Activated T-cell treated with anti-CD3 and anti-CD28 coated beads, Interleukin-2, amount 50 U/mL, for 4 hours (primary cell): ENCODE measurements around the gene PDGFD. TPM values are rescaled to one million over a fixed set of nuclear protein-coding genes. Genes with fewer than 3 reads are reported as not detected.

Experiments
- ATAC-seq, 2 donors: fragments of 200-7000 bp; cut with Tn5 transposase; one replicate each; pipeline ENCODE4 v1.10.0; 2021
- DNase-seq: peaks from one replicate; pipeline ENCODE4 v3.0.0-alpha.2; 2020
- H3K27me3 Mint-ChIP-seq: one replicate; pipeline ENCODE4 v1.8.0; 2021; ENCODE audit warnings: low read depth, mixed read lengths
- H3K36me3 Mint-ChIP-seq: one replicate; pipeline ENCODE4 v1.8.0; 2022; ENCODE audit warnings: mixed read lengths; ENCODE audit not compliant: insufficient read depth
- H3K4me1 Mint-ChIP-seq: one replicate; pipeline ENCODE4 v1.8.0; 2021; ENCODE audit warnings: low read depth, mixed read lengths
- H3K4me3 Mint-ChIP-seq: one replicate; pipeline ENCODE4 v1.8.0; 2021; ENCODE audit warnings: mild to moderate bottlenecking, moderate library complexity, mixed read lengths
- H3K9me3 Mint-ChIP-seq: one replicate; pipeline ENCODE4 v1.8.0; 2021; ENCODE audit warnings: mixed read lengths
- total RNA-seq, 3 donors: library from RNA; stranded (reverse); gene quantifications; one replicate each; pipeline ENCODE4 v1.2.1, GENCODE V29; 2021

Gene PDGFD
- total RNA-seq, 3 donors from 2014 or later, result 0.05 to 0.16 (median 0.10) TPM

DNA sequence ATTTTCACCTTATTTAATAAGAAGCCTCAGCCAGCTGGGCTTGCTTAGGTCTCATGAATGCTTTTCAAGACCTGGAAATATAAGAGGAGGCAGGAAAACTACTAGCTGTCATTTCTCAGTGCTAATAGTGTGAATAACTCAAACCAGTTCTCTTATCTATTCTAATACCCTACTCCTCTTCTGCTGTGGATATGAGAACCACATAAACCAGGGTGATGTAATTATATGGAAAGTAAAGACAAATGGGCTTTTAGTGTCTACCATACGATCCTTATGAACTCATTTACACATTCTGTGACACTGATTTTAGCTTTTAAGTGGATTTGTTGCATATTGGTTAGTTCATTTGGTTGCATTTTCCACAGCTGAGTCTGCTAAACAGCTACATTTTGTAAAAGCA lies 8.6 kb downstream of the PDGFD start:
- Mint-ChIP-seq H3K4me1 (peaks cover 3% of the 10 kb centered on the region), H3K36me3 (no peaks in the 10 kb centered on the region), H3K4me3 (no peak overlapping the region), H3K27me3 (peaks cover 1% of the 10 kb centered on the region), H3K9me3 (no peaks in the 10 kb centered on the region)
- ATAC-seq, result no peak
- DNase-seq, result no peak

DNA sequence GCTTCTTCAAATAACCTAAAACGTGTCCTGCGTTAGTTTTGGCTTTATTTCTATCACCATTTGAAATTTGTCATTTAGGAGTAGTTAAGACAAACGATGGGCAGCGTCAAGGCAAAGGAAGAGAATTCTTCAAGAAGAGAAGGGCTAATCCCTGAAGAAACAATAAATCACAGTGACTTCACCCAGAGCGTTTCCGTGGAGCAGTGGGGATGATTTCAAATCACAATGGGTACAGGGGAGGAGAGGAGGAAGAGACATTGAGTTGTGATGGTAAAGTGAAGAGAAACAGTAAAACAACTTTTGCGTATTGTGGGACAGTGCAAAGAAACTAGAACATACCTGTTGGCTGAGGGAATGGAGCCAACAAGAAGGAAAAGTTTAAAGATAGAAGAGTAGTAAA lies 9.7 kb downstream of the PDGFD start:
- Mint-ChIP-seq H3K36me3 (no peaks in the 10 kb centered on the region), H3K9me3 (no peaks in the 10 kb centered on the region), H3K27me3 (peaks cover 1% of the 10 kb centered on the region), H3K4me1 (peaks cover 3% of the 10 kb centered on the region), H3K4me3 (no peak overlapping the region)
- ATAC-seq, result no peak
- DNase-seq, result no peak

DNA sequence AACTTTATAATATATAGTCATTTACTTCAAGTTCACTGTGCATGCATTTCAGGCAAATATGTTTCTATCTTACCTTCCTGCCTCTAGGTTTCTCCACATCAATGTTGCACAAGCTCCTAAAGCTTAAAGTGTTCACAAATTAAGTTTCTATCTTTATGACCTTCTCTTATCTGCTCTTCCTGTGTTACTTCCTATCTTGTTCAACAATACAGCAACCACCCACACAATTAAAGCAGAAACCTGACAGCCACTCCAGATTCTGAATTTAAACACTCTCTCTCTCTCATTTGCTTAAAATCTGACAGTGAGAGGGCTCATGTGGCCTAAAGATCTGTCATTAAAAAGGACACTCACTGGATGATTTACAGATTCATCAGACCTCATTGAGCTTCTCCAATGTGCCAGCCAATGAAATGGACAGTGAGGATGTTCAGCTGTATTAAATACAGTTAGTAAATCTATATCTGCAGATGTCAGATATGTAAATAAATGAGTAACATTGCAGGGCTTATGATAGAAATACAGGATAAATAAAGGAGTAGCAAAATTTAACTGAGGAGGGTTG lies 10.9 kb downstream of the PDGFD start:
- H3K9me3 Mint-ChIP-seq, result no peaks in the 10 kb centered on the region
- DNase-seq, result no peak

DNA sequence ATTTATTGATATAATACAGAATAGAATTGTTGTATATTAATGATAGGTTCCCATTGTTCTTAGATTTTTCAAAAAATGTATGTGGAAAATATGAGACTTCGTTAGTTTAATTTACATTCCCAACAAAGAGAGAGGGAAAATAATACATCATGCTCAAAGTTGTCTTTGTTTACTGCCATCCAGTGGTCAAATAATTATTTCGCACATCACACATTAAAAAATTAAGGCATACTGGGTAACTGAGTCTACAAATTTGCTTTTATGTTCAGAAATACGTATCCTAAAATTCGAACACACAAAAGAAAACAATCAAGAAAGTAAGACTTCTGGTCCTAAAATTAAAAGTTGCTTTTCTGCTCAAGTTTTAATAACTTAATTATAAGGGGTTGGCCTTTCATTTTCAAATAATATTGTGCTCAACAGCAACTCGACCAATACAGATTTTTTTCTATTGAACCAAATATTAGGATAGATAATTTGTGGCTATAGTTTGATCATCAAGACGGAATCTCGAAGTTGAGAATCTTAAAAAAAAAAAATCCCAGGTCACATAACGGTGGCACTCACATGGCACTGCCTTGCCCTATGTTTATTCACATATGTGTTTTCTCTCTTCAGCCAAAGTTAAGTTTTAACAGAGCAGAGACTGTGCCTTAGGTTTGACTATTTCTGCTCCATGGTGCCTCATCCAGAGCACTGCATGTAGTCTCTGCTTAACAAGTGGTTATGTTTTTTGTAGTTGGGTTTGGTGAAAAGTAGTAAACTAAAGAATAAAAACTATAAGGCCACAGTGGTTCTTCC lies 12.3 kb downstream of the PDGFD start:
- ATAC-seq (no peak), DNase-seq (no peak)
- H3K27me3 Mint-ChIP-seq, result peaks cover 1% of the 10 kb centered on the region

More for the DNA sequence above, 10.9 kb downstream of the PDGFD start:
- ATAC-seq, result no peak
- H3K4me3 Mint-ChIP-seq, result no peak overlapping the region
- H3K27me3 Mint-ChIP-seq, result peaks cover 1% of the 10 kb centered on the region
- peaks cover 3% of the 10 kb centered on the region for H3K4me1 Mint-ChIP-seq
- no peaks in the 10 kb centered on the region for H3K36me3 Mint-ChIP-seq

DNA sequence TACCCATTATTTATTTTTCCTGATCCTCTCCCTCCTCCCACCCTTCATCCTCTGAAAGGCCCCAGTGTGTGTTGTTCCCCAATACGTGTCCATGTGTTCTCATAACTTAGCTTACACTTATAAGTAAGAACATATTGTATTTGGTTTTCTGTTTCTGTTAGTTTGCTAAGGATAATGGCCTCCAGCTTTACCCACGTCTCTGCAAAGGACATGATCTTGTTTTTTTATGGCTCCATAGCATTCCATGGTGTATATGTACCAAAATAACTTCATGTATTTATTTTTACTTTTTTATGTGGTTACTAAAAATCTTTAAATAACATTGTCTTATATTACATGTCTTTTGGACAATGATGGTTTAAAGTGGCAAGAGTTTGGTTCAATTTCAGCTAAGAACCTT lies 15.2 kb downstream of the PDGFD start:
- Mint-ChIP-seq H3K36me3 (no peaks in the 10 kb centered on the region), H3K9me3 (no peaks in the 10 kb centered on the region), H3K4me1 (peaks cover 3% of the 10 kb centered on the region), H3K27me3 (no peaks in the 10 kb centered on the region), H3K4me3 (no peak overlapping the region)
- DNase-seq, result no peak
- no peak for ATAC-seq

More for the DNA sequence above, 12.3 kb downstream of the PDGFD start:
- H3K4me3 Mint-ChIP-seq, result no peak overlapping the region
- H3K36me3 Mint-ChIP-seq, result no peaks in the 10 kb centered on the region
- H3K9me3 Mint-ChIP-seq, result no peaks in the 10 kb centered on the region
- peaks cover 3% of the 10 kb centered on the region for H3K4me1 Mint-ChIP-seq

DNA sequence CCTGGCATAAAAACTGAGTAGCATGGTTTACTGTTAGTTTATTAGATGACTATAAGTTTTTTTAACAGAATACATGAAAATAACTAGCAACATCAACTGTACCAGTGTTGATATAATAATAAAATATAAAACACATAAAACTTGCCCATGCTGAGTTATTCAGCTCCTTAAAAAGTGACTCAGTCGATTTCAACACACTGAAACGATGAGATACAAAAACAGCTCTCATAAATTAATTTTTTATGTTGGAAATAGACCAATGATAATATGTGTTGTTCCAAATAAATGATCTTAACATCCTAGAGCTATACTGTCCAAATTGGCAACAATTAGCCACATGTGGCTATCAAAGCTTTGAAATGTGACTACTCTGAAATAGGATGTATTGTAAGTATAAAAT lies 15.9 kb downstream of the PDGFD start:
- H3K4me1 Mint-ChIP-seq, result peaks cover under 1% of the 10 kb centered on the region
- no peak for ATAC-seq

DNA sequence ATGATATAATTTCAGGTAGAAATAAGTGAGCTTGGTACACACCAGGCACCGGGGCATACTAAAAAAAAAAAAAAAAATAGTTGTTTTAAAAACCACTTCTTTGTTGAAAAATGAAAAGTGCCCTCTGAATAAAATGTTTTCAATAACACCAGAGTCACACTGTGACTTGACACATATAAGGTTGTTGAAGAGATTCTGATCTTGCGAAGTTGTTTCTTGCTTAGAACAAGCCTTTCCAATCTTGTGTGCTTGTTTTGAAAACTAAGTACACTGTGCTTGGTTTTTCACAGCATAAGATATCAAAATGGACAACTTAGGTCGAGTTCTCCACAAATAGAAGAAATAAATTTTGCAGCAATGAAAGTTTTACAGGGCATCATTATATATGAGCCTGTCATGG lies 17.0 kb downstream of the PDGFD start:
- no peaks in the 10 kb centered on the region for H3K4me1 Mint-ChIP-seq
- H3K36me3 Mint-ChIP-seq, result no peaks in the 10 kb centered on the region
- H3K9me3 Mint-ChIP-seq, result no peaks in the 10 kb centered on the region
- H3K4me3 Mint-ChIP-seq, result no peak overlapping the region
- H3K27me3 Mint-ChIP-seq, result no peaks in the 10 kb centered on the region
- ATAC-seq (no peak), DNase-seq (no peak)

More for the DNA sequence above, 15.9 kb downstream of the PDGFD start:
- H3K9me3 Mint-ChIP-seq, result no peaks in the 10 kb centered on the region
- no peak for DNase-seq
- H3K27me3 Mint-ChIP-seq, result no peaks in the 10 kb centered on the region
- H3K36me3 Mint-ChIP-seq, result no peaks in the 10 kb centered on the region
- H3K4me3 Mint-ChIP-seq, result no peak overlapping the region

DNA sequence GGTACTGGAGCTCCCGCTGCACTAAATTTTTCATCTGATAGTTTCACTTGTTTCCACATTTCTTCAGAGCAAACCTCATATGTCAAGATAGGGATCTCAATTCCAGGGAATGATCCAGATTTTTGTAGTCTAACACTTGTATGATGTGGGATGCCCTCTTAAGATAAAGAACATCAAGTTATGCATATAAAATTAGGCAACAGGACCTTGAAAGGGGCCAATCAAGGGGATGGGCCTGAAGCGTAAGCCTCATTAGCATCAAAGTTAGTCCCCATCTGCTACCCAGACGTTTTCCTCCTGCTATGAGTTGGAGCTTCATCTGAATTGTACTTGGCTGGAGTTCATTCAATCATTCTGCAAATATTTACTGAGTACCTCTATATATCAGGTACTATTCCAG lies 17.5 kb downstream of the PDGFD start:
- no peak for DNase-seq
- H3K27me3 Mint-ChIP-seq, result no peaks in the 10 kb centered on the region
- no peak overlapping the region for H3K4me3 Mint-ChIP-seq
- H3K36me3 Mint-ChIP-seq, result no peaks in the 10 kb centered on the region
- no peak for ATAC-seq
- no peaks in the 10 kb centered on the region for H3K4me1 Mint-ChIP-seq
- H3K9me3 Mint-ChIP-seq, result no peaks in the 10 kb centered on the region

DNA sequence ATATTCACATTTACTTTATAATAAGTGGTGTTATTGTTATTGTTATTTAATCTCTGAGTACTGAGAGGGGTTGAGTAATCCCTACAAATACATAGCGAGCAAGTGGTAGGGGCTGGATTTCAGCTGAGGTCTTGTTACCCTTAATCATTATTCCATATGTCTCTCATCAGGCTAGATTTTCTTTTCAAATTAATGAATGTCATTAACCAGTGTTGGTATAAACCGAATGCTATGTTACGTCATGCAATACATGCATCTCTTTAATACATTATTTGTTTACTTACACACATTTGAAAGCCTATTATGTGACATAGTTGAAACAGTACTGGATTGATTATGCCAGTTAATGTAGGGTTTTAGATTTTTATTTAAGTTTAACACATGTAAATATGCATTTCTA lies 18.9 kb downstream of the PDGFD start:
- Mint-ChIP-seq H3K36me3 (no peaks in the 10 kb centered on the region), H3K4me1 (no peaks in the 10 kb centered on the region), H3K9me3 (no peaks in the 10 kb centered on the region), H3K27me3 (no peaks in the 10 kb centered on the region), H3K4me3 (no peak overlapping the region)
- no peak for ATAC-seq
- no peak for DNase-seq

DNA sequence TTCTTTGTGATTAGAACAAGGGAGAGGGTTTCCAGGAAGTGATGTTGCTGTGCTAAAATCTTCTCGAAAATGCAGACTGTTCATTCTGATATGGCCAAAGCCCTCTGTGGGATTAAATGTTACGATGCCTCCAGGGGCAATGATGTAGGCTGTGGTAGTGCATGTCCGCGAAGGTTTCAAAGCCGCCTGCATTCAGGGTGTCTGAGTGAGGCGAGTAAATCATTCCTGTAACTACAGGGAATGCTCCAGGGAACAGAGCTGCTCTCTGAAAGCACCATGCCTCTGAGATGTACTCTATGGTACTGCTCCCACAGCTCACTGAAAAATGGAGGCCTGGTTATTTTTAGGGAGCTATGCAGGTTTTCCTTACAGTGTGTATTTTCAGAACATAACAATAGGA lies 21.2 kb downstream of the PDGFD start:
- ATAC-seq (no peak), DNase-seq (no peak)
- Mint-ChIP-seq H3K4me3 (no peak overlapping the region), H3K9me3 (no peaks in the 10 kb centered on the region), H3K36me3 (no peaks in the 10 kb centered on the region), H3K4me1 (no peaks in the 10 kb centered on the region), H3K27me3 (no peaks in the 10 kb centered on the region)

DNA sequence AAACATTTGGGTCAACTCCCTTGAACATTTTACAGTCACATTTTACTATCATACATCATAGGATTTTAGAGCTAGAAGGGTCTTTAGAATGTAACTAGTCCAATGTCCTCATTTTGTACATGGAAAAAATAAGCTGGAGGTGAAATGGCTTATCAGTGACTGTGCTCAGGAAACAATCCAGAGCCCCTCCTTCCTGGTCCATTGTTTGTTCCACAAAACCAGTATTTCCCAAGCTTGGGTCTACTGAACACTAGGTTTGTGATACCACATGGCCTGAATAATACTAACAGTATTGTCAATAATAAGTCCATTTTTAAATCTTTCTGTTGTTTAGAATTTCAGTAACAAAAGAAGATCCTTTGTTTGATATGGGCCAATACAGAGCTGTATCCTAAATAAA lies 27.1 kb downstream of the PDGFD start:
- H3K4me3 Mint-ChIP-seq, result no peak overlapping the region
- ATAC-seq (no peak), DNase-seq (no peak)
- no peaks in the 10 kb centered on the region for H3K36me3 Mint-ChIP-seq
- H3K27me3 Mint-ChIP-seq, result no peaks in the 10 kb centered on the region
- no peaks in the 10 kb centered on the region for H3K4me1 Mint-ChIP-seq
- H3K9me3 Mint-ChIP-seq, result no peaks in the 10 kb centered on the region

DNA sequence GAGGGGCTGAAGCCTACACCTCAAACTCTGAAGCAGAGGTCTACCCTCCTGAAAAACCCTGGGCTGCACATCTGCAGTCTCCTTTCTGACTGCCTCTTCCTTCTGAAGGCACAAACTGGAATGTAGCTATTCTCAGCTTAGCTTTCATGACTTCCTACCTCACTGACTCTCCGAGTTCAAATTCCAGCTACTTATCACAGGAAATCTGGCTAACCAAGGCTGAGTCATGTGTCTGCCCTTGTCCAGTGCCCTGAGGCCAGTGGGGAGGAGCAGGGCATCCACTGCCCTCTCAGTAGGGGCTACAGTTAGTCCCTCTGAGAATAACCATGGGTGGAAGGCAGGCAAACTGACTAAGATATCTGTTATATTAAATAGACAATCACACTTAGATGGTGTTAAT lies 29.2 kb downstream of the PDGFD start:
- Mint-ChIP-seq H3K36me3 (no peaks in the 10 kb centered on the region), H3K4me3 (no peak overlapping the region), H3K27me3 (no peaks in the 10 kb centered on the region), H3K9me3 (no peaks in the 10 kb centered on the region), H3K4me1 (no peaks in the 10 kb centered on the region)
- no peak for ATAC-seq
- DNase-seq, result no peak

DNA sequence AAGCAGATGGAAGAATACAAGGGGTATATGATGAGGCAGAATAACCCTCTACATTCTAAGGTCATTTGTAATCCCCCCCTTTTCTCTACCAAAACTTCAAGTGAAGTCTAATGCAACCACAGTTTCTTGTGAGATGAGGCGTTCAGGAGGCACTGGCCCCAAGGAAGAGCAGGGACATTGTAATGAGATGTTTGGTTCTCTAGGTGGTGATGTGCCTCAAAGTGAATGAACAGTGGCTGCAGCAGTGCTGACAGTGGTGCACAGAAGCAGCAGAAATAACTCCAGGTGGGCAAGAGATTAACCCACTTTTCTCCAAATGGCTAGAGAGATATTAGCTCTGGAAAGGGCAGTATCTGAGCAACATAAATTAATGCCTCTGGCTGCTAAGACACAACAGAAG lies 33.8 kb downstream of the PDGFD start:
- Mint-ChIP-seq H3K36me3 (no peaks in the 10 kb centered on the region), H3K9me3 (no peaks in the 10 kb centered on the region), H3K4me1 (no peaks in the 10 kb centered on the region), H3K27me3 (no peaks in the 10 kb centered on the region), H3K4me3 (no peak overlapping the region)
- no peak for DNase-seq
- no peak for ATAC-seq

DNA sequence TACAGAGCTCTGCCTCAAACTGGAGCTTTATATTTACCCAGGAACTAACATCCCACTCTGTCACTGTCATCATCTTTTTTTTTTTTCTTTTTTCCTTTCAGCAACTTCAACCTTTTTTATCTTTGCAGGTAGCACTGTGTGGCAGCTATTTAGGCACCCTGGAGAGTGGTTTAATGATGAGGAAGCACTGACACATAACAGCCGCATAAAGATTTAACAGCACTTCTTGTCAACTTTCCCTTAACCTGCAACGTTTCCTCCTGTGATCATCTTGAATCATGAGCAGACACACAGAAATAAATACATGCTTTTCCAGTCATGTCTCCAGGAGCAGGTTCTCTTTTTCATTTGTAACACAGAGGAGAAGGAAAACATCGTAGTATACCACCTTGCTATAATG lies 34.8 kb downstream of the PDGFD start:
- no peak for ATAC-seq
- Mint-ChIP-seq H3K4me1 (no peaks in the 10 kb centered on the region), H3K9me3 (no peaks in the 10 kb centered on the region), H3K36me3 (no peaks in the 10 kb centered on the region), H3K4me3 (no peak overlapping the region), H3K27me3 (no peaks in the 10 kb centered on the region)
- no peak for DNase-seq

DNA sequence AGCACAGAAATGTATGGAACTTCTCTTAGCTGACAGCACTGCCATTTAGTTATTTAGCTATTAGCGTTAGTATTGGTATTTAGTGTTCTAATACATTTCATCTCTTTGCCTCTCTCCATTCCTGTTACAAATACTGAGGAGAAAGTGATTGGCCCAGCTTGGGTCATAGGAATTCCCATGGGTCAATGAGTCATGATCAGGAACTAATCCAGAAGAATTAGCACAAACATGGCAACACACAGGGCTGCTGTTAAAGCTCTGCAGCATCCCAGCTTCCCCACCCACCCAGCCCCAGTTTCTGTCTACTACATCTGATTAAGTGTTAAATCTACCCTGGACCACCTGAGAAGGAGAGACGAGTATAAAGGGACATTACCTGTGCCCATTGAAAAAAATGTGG lies 36.1 kb downstream of the PDGFD start:
- Mint-ChIP-seq H3K27me3 (no peaks in the 10 kb centered on the region), H3K4me3 (no peak overlapping the region), H3K4me1 (no peaks in the 10 kb centered on the region), H3K9me3 (no peaks in the 10 kb centered on the region), H3K36me3 (no peaks in the 10 kb centered on the region)
- no peak for ATAC-seq
- no peak for DNase-seq
